Endometrial microvascular endothelial cells (primary cell): ENCODE data around the gene CFAP53. TPM values are rescaled to one million over a fixed set of nuclear protein-coding genes. Genes with fewer than 3 reads are reported as not detected.
"Not testable (repeated sequence)": the region's sequence is repeated elsewhere in the genome, so short reads cannot be mapped to it uniquely, and the experiment has no call there.

Source experiments
- in situ Hi-C: cut with HindIII; loops from 2 replicates; pipeline ENCODE4 v1.10.0; 2017; ENCODE audit warnings: low sequenced_read_pairs, low pct_unique_long_range_greater_than_20kb; ENCODE audit errors: inconsistent ontology term
- total RNA-seq: library from RNA; depleted of rRNA; stranded (reverse); fragments of >200 nt; gene quantifications from one replicate; pipeline ENCODE4 v1.2.3, GENCODE V29; 2015; ENCODE audit errors: inconsistent ontology term

Gene CFAP53
- not detected for total RNA-seq

GRCh38 chr18:50266248-50266704 is at the start of gene CFAP53:
CFAP53 (minus strand) TSS chr18:50266495; CDS start chr18:50266404, 91 bp downstream.
- in situ Hi-C loops = no loop called here

GRCh38 chr18:50315100-50315871 is 49.0 kb upstream of the CFAP53 start:
- in situ Hi-C loops = no loop called here

- in situ Hi-C loops = no loop called here
These were observed 47.7 kb upstream of the CFAP53 start for GRCh38 chr18:50313873-50314460.

GRCh38 chr18:50313031-50313607 is 46.8 kb upstream of the CFAP53 start:
- in situ Hi-C loops = no loop called here

- in situ Hi-C loops = no loop called here
These were observed 46.2 kb upstream of the CFAP53 start for GRCh38 chr18:50312296-50313030.

GRCh38 chr18:50311650-50312049 is 45.4 kb upstream of the CFAP53 start:
- in situ Hi-C loops = no loop called here

- in situ Hi-C loops = no loop called here
These were observed 43.8 kb upstream of the CFAP53 start for GRCh38 chr18:50310080-50310479.

GRCh38 chr18:50308851-50309250 is 42.6 kb upstream of the CFAP53 start:
- in situ Hi-C loops = not testable (repeated sequence)

- in situ Hi-C loops = no loop called here
These were observed 41.6 kb upstream of the CFAP53 start for GRCh38 chr18:50307738-50308470.

- in situ Hi-C loops = no loop called here
These were observed 41.1 kb upstream of the CFAP53 start for GRCh38 chr18:50307400-50307737.

- in situ Hi-C loops = no loop called here
These were observed 40.6 kb upstream of the CFAP53 start for GRCh38 chr18:50306944-50307343.

- in situ Hi-C loops = no loop called here
These were observed 34.8 kb upstream of the CFAP53 start for GRCh38 chr18:50301074-50301473.

GRCh38 chr18:50299626-50300388 is 33.5 kb upstream of the CFAP53 start:
- in situ Hi-C loops = no loop called here

GRCh38 chr18:50298443-50299284 is 32.4 kb upstream of the CFAP53 start:
- in situ Hi-C loops = no loop called here

GRCh38 chr18:50297621-50298442 is 31.5 kb upstream of the CFAP53 start:
- in situ Hi-C loops = no loop called here

- in situ Hi-C loops = no loop called here
These were observed 26.7 kb upstream of the CFAP53 start for GRCh38 chr18:50293039-50293438.

- in situ Hi-C loops = no loop called here
These were observed 22.8 kb upstream of the CFAP53 start for GRCh38 chr18:50289108-50289443.
